RWPE1 (cell line): Measurements from ENCODE around the gene TINCR.
A peak's percentile ranks its signal among the peaks of the same experiment; 100 is the strongest.

Experiments used
- CTCF ChIA-PET: fragments of 350-600 bp; sonication (Branson Sonifier 250); formaldehyde crosslinking; extraction: SDS; loops from one replicate; lab custom pipeline; 2021; lab: Yijun Ruan, JAX
- POLR2A ChIA-PET: fragments of 400-600 bp; formaldehyde crosslinking; extraction: SDS; loops from one replicate; lab custom pipeline; 2020; ENCODE audit warnings: antibody characterized with exemption; ENCODE audit not compliant: low non-redundant PET; lab: Yijun Ruan, JAX
- DNase-seq: peaks from one replicate; pipeline ENCODE4 v3.0.0; 2012; ENCODE audit warnings: low spot score
- H3K27ac ChIP-seq: fragments of 450-650 bp; 2 replicates; pipeline ENCODE4 v1.5.1; 2017
- CTCF ChIP-seq: fragments of 450-650 bp; conservative IDR thresholded peaks from 2 replicates; pipeline ENCODE4 v1.5.1; 2017; ENCODE audit warnings: low read depth, mild to moderate bottlenecking

TINCR gene

DNA sequence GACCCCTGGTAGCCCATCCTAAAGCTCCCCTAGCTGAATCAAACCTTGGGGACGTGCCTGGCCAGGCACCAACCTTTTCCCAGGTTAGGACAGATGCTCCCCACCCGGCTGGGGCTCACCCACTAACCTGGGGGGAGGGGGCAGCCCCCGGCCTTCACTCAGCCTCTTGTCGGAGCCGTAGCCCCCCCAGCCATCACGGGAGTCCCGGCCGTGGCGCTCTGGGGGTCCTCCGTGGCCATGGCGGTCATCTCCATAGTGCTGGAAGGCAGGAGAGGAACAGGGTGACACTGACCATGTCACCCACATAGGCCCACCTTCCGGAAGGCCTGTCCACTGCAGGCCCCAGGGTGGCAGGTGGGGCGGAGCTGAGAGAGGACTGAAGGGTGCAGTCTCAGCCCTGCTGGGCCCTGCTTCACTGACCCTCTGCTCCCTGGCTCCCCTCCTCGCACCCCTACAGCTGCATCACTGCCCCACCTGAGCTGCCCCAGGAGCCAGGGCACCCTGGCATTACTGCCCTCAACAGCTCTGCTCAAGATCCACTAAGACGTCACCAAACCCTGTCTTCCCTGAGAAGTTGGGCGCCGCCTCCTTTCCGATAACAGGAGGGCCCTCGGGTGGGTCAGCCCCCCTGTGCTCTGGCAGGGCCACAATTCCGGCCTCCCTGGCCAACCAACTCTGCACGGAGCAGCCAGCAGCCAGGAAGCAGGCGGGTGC, 22.6 kb upstream of the TINCR start:
- no peak for DNase-seq
- ChIA-PET CTCF (interaction anchor here (0.7 kb wide), 1 partner anchor 126 kb away, joined by 4 read pairs; no protein-coding TSS in a partner anchor), POLR2A (no interaction called here)
- no peak overlapping the region for H3K27ac ChIP-seq
- TF ChIP-seq CTCF: no peak

GRCh38 chr19:5588906-5589676, 21.3 kb upstream of the TINCR start:
- no peak for DNase-seq
- ChIA-PET CTCF (no interaction called here), POLR2A (no interaction called here)
- H3K27ac ChIP-seq: no peak overlapping the region
- no peak for TF ChIP-seq CTCF

- CTCF ChIA-PET: no interaction called here
- no peak for TF ChIP-seq CTCF
- POLR2A ChIA-PET: no interaction called here
- no peak overlapping the region for H3K27ac ChIP-seq
- no peak for DNase-seq
Observed at GRCh38 chr19:5588441-5588840, 20.7 kb upstream of the TINCR start.

DNA sequence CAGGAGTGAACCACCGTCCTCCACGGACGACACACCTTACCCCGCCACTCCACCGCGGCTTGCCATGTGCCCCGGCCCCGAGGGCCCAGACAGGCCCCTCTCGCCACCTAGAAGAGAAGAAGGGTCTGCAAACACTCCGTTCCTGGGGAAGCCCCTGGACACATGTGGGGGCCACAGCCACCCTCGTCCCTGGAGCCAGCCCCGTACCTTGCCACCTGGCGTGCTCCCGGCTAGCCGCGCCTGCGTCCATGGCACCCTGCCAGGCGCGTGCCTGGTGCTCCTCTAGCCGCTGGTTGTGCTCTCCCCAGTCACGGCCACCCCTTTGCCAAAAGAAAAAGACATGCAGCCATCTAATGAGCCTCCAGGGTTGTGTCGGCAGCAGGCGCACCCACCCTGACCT, 19.9 kb upstream of the TINCR start:
- no peak for DNase-seq
- ChIA-PET CTCF (no interaction called here), POLR2A (no interaction called here)
- no peak overlapping the region for H3K27ac ChIP-seq
- no peak for TF ChIP-seq CTCF

DNA sequence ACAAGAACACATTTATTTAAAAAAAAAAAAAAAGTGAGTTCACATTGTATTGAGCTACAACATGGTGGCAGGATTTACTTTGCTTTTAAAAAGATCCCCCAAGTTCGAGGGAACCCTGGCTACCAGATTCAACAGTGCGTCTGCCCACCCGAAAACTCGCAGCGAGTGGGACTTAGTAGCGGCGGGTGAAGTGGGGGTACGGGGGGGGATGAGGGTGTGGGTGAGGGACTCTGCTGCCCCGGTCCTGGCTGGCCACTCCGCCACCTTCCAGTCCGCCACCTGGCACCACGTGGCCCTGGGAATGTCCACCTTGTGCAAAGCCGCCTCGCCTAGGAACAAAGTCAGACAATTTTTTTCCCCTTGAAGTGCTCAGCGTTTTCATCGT, 19.3 kb upstream of the TINCR start:
- ChIA-PET POLR2A (no interaction called here), CTCF (interaction anchor here (0.5 kb wide), 1 partner anchor 23 kb away, joined by 4 read pairs; no protein-coding TSS in a partner anchor)
- TF ChIP-seq CTCF: no peak
- no peak for DNase-seq
- H3K27ac ChIP-seq: no peak overlapping the region

DNA sequence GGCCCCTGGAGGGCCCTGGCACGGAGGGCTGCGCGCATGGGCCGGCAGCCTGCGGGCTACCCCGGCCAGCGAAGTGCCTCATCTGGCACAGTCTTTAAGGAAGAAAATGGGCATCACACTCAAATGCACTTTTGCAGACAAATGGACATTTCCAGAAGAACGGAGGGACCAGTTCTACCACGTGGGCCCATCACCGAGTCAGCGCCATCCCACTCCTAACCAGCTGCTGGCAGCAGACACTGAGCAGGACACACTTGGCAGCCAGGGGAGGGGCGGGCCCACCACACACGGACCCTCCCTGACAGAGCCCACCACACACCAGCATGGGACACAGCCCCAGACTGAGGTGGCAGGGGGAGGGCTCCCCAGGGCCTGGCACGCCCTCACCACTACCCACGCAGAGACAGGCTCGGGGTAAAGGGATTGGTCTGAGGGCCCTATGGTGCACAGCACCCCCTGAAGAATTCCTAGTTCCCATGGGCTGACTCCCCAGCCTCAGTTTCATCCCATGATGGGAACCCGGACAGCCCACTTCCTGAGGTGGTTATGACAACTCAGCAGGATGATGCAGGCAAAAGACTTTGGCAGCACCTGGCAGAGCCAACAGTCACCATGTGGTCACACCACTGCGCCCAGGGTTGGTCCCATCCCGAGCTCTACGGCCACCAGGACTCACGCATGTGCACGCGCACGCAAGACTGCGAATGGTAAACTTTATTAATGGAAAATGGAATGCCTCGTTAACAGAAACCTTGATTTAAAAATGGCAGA, 18.7 kb upstream of the TINCR start:
- peak overlapping the region; percentile 35 for H3K27ac ChIP-seq
- POLR2A ChIA-PET: no interaction called here
- CTCF ChIA-PET: interaction anchor here (0.5 to 0.6 kb wide), 2 partner anchors 23 to 547 kb away, joined by 3 to 4 read pairs; no protein-coding TSS in a partner anchor
- TF ChIP-seq CTCF: no peak
- no peak for DNase-seq
